ENCODE measurements around the gene ZNF469.

ZNF469 gene

GRCh38 chr16:88346680-88347505 is 35.9 kb upstream of the ZNF469 start:
- DNase-seq, result no peak

GRCh38 chr16:88347656-88348376 is 34.9 kb upstream of the ZNF469 start:
- DNase-seq, result no peak

GRCh38 chr16:88348377-88349152 is 34.2 kb upstream of the ZNF469 start:
- DNase-seq, result no peak

DNA sequence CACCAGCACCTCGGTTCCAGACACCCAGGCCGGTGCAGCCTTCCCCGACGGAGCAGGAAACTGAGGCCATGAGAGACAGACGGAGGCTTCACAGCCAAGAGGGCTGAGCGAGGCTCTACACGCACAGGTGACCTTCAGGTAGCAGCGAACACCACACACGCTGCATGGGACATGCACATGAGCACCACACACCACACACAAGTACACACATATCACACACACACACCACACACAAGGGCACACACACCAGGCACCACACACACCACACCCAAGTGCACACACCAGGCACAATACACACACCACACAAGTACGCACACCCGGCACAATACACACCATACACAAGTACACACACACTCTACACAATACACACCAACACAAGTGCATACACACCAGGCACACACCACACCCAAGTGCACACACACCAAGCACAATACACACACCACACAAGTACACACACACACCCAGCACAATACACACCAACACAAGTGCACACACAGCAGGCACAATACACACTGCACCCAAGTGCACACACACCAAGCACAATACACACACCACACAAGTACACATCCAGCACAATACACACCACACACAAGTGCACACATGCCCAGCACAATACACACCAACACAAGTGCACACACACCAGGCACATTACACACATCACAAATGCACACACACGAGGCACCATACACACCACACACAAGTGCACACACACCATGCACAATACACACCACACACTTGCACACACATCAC is 33.4 kb upstream of the ZNF469 start:
- no peak for DNase-seq

- no peak for DNase-seq
Measured at GRCh38 chr16:88349903-88350900, 32.6 kb upstream of the ZNF469 start.

GRCh38 chr16:88350922-88351321 is 31.8 kb upstream of the ZNF469 start:
- DNase-seq, result no peak

DNA sequence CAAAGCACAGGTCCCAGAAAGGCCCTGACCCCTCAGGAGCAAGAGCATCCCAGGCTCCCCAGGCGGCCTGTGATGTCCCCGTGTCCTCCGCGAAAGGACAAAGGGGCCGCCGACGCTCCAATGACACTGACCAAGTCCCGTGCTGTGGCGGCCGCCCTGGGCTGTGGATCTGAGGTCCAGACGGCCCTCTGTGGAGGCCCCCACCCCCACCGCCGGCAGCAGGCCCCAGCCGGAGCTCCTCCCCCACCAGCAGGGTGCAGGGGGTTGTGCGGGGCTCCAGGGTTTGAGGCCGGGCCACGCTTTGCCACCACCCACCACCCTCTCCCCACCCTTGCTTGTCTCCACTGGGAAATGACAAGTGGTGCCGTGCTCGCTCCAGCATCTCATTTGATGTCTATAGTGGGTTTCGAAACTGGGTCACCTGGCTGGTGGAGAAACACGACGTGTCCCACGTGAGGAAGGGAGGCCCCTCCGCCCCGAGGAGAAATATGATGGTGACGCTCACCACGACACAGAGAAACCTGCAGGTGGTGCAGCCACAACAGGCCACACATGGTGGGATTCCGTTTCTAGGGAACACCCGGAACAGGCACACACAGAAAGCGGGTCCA is 31.2 kb upstream of the ZNF469 start:
- DNase-seq, result no peak

DNA sequence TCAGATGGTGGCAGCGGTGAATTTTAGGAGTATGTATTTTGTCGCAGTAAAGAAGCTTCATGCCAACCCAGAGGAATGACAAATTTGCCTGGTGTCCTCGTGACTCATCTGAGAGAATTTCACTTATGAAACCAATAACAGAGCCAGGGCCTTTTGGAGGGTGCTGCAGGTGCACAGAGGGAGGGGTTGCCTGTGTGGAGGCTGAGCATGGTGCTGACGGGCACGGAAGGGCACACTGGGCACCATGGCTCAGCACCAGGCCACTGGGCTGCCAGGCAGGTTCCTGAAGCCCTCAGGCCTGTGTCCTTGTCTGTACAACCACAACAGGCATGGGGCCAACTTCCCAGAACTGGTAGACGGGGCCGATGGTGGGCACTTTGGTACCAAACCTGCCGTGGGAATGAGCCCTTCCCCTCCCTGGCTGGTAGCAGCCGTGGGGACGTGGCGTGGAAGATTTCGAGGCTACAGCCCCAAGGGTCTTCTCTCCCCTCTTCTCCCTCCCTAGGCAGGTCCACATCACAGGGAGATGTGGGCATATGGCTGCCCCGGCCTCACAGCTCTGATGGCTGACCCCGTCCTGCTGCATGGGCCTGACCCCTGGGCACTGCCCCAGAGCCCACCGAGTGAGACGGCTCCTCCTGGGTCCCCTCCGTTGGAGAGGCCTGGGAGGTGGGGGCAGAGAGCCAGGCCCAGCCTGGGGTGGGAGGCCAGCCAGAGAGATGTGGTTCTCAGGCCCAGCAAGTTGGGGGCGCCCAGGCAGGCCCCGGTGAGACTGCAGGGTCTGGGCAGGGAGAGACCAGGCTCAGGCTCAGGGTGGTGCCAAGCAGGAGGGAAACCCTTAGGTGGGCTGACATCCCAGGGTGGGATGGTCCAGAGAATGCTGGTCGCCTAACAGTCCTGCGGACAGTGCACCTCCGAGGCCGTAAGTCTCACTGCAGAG is 30.2 kb upstream of the ZNF469 start:
- DNase-seq, result no peak

DNA sequence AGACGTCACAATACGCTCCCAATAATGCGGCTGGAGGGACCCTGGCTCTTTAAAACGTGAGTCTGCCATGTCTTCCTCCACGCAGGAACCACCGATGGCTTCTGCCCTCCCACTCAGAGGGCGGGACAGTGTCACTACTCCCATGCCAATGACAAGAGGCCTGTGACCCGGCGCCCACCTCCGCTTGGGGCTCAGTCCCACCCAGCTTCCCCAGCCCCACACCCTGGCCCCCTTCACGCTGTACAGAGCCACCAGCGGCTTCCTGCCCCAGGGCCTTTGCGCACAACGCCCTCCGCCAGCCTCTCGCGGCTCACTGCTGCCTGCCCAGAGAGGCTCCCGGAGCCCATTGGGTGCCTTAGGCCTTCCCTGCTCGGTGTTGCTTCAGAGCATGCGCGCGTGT is 29.5 kb upstream of the ZNF469 start:
- no peak for DNase-seq

DNA sequence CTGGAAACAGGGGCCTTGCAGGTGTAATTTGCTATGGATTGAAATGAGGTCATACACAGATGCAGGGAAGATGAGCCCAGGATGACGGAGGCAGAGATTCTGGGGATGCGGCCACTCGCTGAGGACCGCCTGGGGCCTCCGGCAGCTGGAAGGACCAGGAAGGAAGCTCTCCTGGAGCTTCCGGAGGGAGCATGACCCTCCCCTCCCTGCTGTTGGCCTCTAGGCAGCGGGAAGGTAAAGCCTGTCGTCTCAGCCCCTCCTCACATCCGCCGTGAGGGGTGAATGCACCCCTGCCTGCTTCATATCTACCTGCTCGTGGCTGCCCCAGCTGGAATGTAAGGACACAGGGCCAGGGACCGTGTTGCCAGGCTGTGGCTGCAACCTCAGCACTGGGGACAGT is 29.1 kb upstream of the ZNF469 start:
- DNase-seq, result no peak

- DNase-seq, result no peak
Measured at GRCh38 chr16:88354229-88355092, 28.3 kb upstream of the ZNF469 start.

DNA sequence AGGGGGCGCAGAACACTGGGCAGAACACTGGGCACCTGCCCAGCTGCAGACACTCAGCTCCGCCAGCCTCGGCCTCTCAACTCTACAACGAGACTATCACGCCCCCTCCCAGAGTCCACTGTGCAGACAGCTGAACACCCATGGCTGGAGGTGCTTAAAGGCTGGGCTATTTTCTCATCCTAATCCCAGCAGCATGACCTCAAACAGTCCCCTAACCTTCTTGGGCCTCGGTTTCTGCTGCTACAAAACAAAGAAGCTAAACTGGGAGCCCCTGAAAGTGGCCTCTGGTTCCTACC is 27.7 kb upstream of the ZNF469 start:
- no peak for DNase-seq

DNA sequence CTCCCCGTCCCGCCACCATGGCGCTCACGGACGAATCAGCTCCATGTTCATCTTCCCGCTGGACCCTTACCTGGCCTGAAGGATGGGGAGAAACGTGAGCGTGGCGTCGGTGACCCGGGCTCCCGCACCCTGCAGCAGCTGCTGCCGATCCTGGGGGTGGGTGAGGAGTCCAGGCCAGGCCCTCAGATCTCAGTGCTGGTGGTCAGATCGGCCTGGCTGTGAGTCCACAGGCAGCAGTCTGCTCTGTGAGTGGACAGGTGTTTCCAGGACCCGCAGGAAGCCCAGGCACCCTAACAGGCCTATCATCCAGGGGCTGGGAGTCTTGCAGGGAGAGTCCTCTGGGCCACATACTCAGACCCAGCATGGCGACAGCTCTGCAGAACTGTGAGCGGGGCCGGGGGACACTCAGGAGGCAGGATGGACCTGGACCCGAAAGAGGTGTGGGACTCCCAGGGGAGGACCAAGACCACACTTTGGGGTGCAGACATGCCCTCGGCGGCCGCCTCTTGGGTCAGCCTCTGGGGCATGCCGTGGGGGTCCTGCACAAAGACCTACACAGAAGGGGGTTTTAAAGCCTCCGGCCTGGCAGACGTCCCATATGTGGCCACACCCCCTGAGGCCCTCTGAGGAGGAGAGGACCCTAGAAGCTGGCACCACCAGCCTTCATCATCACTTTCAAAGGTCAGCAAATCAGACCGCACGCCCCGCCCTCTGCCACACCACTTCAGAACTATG is 27.2 kb upstream of the ZNF469 start:
- DNase-seq, result no peak

DNA sequence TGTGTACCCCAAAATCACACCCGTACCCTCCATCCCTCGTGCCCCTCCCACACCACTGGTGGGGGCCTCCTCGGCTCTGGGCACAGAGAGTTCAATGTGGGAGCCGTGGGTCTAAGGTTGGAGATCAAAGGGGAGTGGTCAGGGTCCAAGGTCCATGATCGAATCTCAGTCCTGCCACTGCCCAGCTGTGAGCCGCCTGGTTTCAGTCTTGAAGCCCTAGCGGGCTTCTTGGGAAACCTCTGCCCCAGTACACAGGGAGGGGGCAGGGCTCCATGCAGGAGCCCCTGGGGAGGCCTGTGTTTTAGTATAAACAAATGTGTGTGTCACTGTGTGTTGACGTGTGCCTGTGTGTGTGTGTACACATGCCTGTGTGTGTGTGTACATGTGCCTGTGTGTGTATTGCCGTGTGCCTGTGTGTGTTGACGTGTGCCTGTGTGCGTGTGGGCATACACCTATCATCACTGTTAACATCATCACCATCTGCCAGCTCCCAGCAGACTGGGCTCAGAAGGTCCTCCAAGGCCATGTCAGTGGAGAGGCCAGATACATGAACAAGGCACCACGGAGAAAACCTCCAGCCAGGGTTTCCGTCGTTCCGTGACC is 26.5 kb upstream of the ZNF469 start:
- DNase-seq, result no peak

DNA sequence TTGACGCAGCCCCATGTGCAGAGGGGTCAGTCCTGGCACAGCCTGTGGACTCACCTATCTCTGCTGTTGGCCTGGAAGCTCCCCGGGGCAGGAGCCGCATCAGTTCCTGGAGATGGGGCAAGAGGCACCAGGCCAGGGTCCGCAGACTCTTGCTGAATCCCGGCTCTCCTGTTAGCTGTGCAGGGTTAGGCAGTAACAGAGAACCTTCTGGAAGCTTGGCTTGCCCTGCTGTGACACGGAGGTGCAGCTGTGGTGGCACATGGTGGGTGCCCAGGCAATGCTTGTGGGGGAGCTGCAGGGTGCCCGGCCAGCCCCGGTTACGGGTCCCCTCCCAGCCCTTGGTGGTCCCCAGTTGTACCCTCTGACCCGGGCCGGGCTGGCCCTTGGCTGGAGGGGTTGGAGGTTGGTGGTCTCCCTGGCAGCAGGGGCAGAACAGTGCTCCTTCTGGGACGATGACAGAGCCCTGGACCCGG is 26.0 kb upstream of the ZNF469 start:
- DNase-seq, result no peak

GRCh38 chr16:88357317-88358022 is 25.3 kb upstream of the ZNF469 start:
- no peak for DNase-seq

- no peak for DNase-seq
Measured at GRCh38 chr16:88358023-88358420, 24.7 kb upstream of the ZNF469 start.
